LNCaP clone FGC (cell line): ENCODE measurements around the gene PRR29.
"Not testable (repeated sequence)": the region's sequence is repeated elsewhere in the genome, so short reads cannot be mapped to it uniquely, and the experiment has no call there.

ENCODE experiments used
- DNase-seq: peaks from one replicate; pipeline ENCODE4 v3.0.0-alpha.2; 2011; ENCODE audit warnings: low read depth
- H3K4me3 ChIP-seq: 2 replicates; pipeline ENCODE4 v1.5.1; 2011; ENCODE audit warnings: mild to moderate bottlenecking, low read depth, low read length, control low read depth
- CTCF ChIP-seq: IDR thresholded peaks from 2 replicates; pipeline ENCODE4 v1.5.1; 2012; ENCODE audit warnings: mild to moderate bottlenecking; ENCODE audit not compliant: control insufficient read depth, insufficient read depth; ENCODE audit errors: extremely low read depth

The PRR29 gene

GRCh38 chr17:64016974-64017373, 18.8 kb downstream of the PRR29 start:
- H3K4me3 ChIP-seq: no peak overlapping the region
- TF ChIP-seq CTCF: no peak
- DNase-seq: no peak

- no peak for DNase-seq
- H3K4me3 ChIP-seq: no peak overlapping the region
- no peak for TF ChIP-seq CTCF
These were observed 19.3 kb downstream of the PRR29 start for GRCh38 chr17:64017381-64017980.

- not testable (repeated sequence) for H3K4me3 ChIP-seq, DNase-seq
These were observed 21.4 kb downstream of the PRR29 start for GRCh38 chr17:64019551-64019961.

- no peak within 1 kb of the TSS for H3K4me3 ChIP-seq
- TF ChIP-seq CTCF: no peak
- DNase-seq: no peak
These were observed 22.1 kb downstream of the PRR29 start, which contains the start of gene ICAM2 for GRCh38 chr17:64020056-64020766. Gene ICAM2 (minus strand): TSS chr17:64020633. CDS start chr17:64006691, 13,942 bp downstream.

GRCh38 chr17:64022611-64023063, 24.5 kb downstream of the PRR29 start:
- no peak for TF ChIP-seq CTCF
- no peak overlapping the region for H3K4me3 ChIP-seq
- DNase-seq: no peak

- TF ChIP-seq CTCF: no peak
- H3K4me3 ChIP-seq: no peak overlapping the region
- no peak for DNase-seq
These were observed 26.1 kb downstream of the PRR29 start for GRCh38 chr17:64024215-64024654.

GRCh38 chr17:64024781-64025731, 26.9 kb downstream of the PRR29 start:
- DNase-seq: no peak
- no peak for TF ChIP-seq CTCF
- no peak overlapping the region for H3K4me3 ChIP-seq
